Naive thymus-derived CD4-positive, alpha-beta T cell (primary cell): ENCODE measurements around the gene RFWD3. TPM values are rescaled to one million over a fixed set of nuclear protein-coding genes. Genes with fewer than 3 reads are reported as not detected.

Source experiments
- polyA plus RNA-seq, 2 donors: library from polyadenylated mRNA; unstranded; fragments of 300-500 nt; fragmentation: Illumina TruSeq; gene quantifications; one replicate each; pipeline ENCODE4 v1.2.3, GENCODE V29; 2021
- total RNA-seq, 6 experiments: library from RNA in 5 of 6; stranded (reverse) in 5 of 6; gene quantifications; 1 replicate in 5 of 6; 2 replicates in 1 of 6; pipeline ENCODE4 v1.2.3 and lab custom pipeline; 2021 to 2026

The RFWD3 gene
- total and polyA plus RNA-seq, 7 experiments from 2014 or later, result 16.9 to 88.0 (median 46.6) TPM

Other genes starting within 250 kb of the RFWD3 start
- 1 to 10 TPM in 4 of 5 experiments, under 1 TPM in 1; 0.49 to 3.0 (median 1.5) TPM for gene CLEC18B, start 245.4 kb downstream of the RFWD3 start, total RNA-seq
- gene CLEC18B, start 245.4 kb downstream of the RFWD3 start, polyA plus RNA-seq, result not detected
- 100 to 1,000 TPM; 125 to 198 (median 188) TPM for gene GLG1, start 59.8 kb downstream of the RFWD3 start, total RNA-seq
- gene GLG1, start 59.8 kb downstream of the RFWD3 start, polyA plus RNA-seq, result 100 to 1,000 TPM; 181 to 285 TPM
- gene MLKL, start 34.0 kb upstream of the RFWD3 start, total RNA-seq, result 10 to 100 TPM; 26.9 to 52.4 (median 38.3) TPM
- 1 to 10 TPM; 7.9 to 8.0 TPM for gene MLKL, start 34.0 kb upstream of the RFWD3 start, polyA plus RNA-seq
- gene FA2H, start 107.9 kb upstream of the RFWD3 start, total RNA-seq, result under 1 TPM in 2 of 5 experiments, not detected in 3; 0.20 to 0.34 TPM
- not detected for gene FA2H, start 107.9 kb upstream of the RFWD3 start, polyA plus RNA-seq